Measurements from ENCODE around the gene ZNF397.
A peak's percentile ranks its signal among the peaks of the same experiment; 100 is the strongest.
"Not testable (repeated sequence)": the region's sequence is repeated elsewhere in the genome, so short reads cannot be mapped to it uniquely, and the experiment has no call there.

ZNF397 gene

DNA sequence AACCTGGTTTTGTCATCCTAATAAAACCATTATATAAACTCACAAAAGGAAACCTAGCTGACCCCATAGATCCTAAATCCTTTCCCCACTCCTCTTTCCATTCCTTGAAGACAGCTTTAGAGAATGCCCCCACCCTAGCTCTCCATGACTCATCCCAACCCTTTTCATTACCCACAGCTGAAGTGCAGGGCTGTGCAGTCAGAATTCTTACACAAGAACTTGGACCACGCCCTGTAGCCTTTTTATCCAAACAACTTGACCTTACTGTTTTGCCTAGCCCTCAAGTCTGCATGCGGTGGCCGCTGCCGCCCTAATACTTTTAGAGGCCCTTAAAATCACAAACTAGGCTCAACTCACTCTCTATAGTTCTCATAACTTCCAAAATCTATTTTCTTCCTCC is 21.5 kb upstream of the ZNF397 start:
- peaks cover 14% of the 10 kb centered on the region for H3K27me3 ChIP-seq (ENCODE audit: control insufficient read depth, insufficient read depth, low read length)
- H3K9ac ChIP-seq (ENCODE audit: low read depth, low read length); H3K9me3 ChIP-seq (replicated peaks; ENCODE audit: low read length); H3K36me3 ChIP-seq (ENCODE audit: insufficient read depth, low read length); H3K4me1 ChIP-seq (ENCODE audit: control insufficient read depth, insufficient read depth, low read length); H3K4me2 ChIP-seq (ENCODE audit: low read length); H3K4me3 ChIP-seq (ENCODE audit: low read length): not testable (repeated sequence)

DNA sequence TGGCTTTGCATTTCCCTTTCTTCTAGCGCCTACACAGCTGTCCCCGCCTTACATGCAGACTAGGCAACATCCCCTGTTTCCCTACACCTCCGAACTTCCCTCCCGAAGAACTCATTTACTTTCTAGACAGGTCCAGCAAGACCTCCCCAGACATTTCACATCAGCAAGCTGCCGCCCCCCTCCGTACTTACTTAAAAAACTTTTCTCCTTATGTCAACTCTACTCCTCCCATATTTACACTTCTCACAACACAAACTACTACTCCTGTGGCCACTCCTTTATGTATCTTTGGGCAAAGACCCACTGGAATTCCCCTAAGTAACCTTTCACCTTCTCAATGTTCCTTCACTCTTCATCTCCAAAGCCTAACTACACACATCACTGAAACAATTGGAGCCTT is 20.4 kb upstream of the ZNF397 start:
- Histone ChIP-seq H3K27me3 (ENCODE audit: control insufficient read depth, insufficient read depth, low read length) (peaks cover 10% of the 10 kb centered on the region), H3K4me2 (ENCODE audit: low read length) (no peak overlapping the region), H3K9me3 (replicated peaks; ENCODE audit: low read length) (no peaks in the 10 kb centered on the region), H3K4me1 (ENCODE audit: control insufficient read depth, insufficient read depth, low read length) (no peaks in the 10 kb centered on the region), H3K9ac (ENCODE audit: low read depth, low read length) (no peak overlapping the region), H3K36me3 (ENCODE audit: insufficient read depth, low read length) (no peaks in the 10 kb centered on the region), H3K4me3 (ENCODE audit: low read length) (no peak overlapping the region)

DNA sequence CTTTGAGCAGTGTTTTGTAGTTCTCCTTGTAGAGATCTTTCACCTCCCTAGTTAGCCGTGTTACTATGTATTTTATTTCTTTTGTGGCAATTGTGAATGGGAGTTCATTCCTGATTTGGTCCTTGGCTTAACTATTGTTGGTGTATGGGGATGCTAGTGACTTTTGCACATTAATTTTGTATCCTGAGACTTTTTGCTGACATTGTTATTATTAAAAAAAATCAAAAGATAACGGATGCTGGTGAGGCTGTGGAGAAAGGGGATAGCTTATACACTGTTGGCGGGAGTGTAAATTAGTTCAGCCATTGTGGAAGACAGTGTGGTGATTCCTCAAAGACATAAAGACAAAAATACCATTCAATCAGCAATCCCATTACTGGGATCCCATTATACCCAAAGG is 17.0 kb upstream of the ZNF397 start:
- Histone ChIP-seq H3K9ac (ENCODE audit: low read depth, low read length) (no peak overlapping the region), H3K4me3 (ENCODE audit: low read length) (no peak overlapping the region), H3K4me2 (ENCODE audit: low read length) (no peak overlapping the region), H3K4me1 (ENCODE audit: control insufficient read depth, insufficient read depth, low read length) (no peaks in the 10 kb centered on the region), H3K36me3 (ENCODE audit: insufficient read depth, low read length) (no peaks in the 10 kb centered on the region), H3K27me3 (ENCODE audit: control insufficient read depth, insufficient read depth, low read length) (peaks cover 5% of the 10 kb centered on the region), H3K9me3 (replicated peaks; ENCODE audit: low read length) (no peaks in the 10 kb centered on the region)

DNA sequence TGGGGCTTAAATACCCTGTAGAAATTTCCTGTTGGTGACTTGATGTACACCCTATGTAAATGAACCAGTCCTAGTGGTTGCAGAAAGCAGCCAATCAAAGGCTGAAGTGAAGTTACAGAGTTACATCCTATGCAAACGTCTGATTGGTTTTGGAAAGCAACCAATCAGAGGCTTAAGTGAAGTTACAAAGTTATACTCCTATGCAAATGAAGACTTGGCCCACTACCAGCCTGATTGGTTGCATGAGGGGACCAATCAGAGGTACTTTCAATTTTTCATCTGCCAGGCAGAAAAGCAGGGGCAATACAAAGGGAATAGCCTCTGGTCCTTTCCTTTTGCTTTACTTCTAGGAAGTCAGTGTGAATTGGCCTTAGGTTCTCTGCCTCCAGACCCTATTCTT is 13.6 kb upstream of the ZNF397 start:
- Histone ChIP-seq H3K9ac (ENCODE audit: low read depth, low read length) (no peak overlapping the region), H3K36me3 (ENCODE audit: insufficient read depth, low read length) (no peaks in the 10 kb centered on the region), H3K4me2 (ENCODE audit: low read length) (no peak overlapping the region), H3K4me3 (ENCODE audit: low read length) (no peak overlapping the region), H3K27me3 (ENCODE audit: control insufficient read depth, insufficient read depth, low read length) (peaks cover 5% of the 10 kb centered on the region), H3K4me1 (ENCODE audit: control insufficient read depth, insufficient read depth, low read length) (no peaks in the 10 kb centered on the region), H3K9me3 (replicated peaks; ENCODE audit: low read length) (no peaks in the 10 kb centered on the region)

DNA sequence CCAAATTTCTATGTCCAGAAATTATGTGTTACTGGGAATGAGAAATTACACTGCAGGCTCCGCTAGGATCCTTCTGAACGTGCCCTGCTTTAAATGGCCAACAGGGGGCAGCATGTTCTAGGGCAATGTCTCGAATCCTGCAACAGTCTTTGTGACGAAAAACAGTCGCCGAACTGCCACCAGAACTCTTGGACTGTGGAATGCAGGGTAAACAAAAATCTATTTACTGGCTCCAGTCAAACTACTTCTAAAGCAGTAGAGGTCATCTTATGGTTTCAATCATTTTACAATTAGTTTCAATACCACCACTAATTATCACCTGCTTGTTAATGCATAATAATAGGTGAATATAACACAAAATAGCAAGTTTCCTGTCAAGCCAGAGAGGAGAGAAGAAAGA is 9.8 kb upstream of the ZNF397 start:
- no peaks in the 10 kb centered on the region for H3K9me3 ChIP-seq (replicated peaks; ENCODE audit: low read length)
- no peaks in the 10 kb centered on the region for H3K36me3 ChIP-seq (ENCODE audit: insufficient read depth, low read length)
- peak overlapping the region; percentile 76 for H3K4me2 ChIP-seq (ENCODE audit: low read length)
- peak overlapping the region; percentile 55 for H3K4me3 ChIP-seq (ENCODE audit: low read length)
- H3K27me3 ChIP-seq (ENCODE audit: control insufficient read depth, insufficient read depth, low read length), result no peaks in the 10 kb centered on the region
- H3K9ac ChIP-seq (ENCODE audit: low read depth, low read length), result peak overlapping the region; percentile 20
- H3K4me1 ChIP-seq (ENCODE audit: control insufficient read depth, insufficient read depth, low read length), result no peaks in the 10 kb centered on the region

DNA sequence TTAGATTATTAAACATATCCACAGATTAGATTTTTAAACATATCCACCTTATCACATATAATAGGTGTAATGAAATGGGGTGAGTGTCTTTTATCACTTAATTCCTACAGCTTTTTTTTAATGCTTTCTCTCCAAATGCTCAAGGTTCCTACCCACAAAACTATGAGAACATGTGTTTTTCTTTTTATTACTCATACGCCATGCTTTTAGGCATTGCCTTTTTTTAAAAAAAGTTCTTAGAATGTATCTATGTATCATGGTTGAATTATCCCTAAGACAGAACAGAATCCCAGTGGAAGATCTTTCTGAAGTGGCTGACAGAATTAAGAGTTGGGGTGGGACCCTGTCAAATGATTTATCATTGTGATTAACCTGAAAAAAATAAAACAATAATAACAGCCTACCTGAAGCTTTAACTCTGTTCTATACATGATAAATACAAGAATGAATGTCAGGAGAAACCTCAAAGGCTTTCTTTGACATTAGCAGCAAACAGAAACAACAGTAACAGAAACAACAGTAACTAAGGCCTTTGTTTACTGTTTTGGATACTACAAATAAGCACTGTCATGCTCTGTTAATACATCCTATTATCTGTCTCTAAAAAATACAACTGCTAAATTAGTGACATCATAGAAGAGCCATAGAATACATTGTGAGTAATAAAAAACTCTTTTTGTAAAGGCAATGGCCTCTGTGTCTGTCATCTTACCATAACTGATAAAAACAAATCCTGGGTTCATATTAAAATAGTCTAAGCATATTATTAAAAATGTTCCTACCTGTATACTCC is 4.1 kb upstream of the ZNF397 start:
- Histone ChIP-seq H3K4me2 (ENCODE audit: low read length) (no peak overlapping the region), H3K27me3 (ENCODE audit: control insufficient read depth, insufficient read depth, low read length) (no peaks in the 10 kb centered on the region), H3K9ac (ENCODE audit: low read depth, low read length) (no peak overlapping the region), H3K4me3 (ENCODE audit: low read length) (no peak overlapping the region), H3K36me3 (ENCODE audit: insufficient read depth, low read length) (no peaks in the 10 kb centered on the region), H3K9me3 (replicated peaks; ENCODE audit: low read length) (no peaks in the 10 kb centered on the region), H3K4me1 (ENCODE audit: control insufficient read depth, insufficient read depth, low read length) (peaks cover 4% of the 10 kb centered on the region)

DNA sequence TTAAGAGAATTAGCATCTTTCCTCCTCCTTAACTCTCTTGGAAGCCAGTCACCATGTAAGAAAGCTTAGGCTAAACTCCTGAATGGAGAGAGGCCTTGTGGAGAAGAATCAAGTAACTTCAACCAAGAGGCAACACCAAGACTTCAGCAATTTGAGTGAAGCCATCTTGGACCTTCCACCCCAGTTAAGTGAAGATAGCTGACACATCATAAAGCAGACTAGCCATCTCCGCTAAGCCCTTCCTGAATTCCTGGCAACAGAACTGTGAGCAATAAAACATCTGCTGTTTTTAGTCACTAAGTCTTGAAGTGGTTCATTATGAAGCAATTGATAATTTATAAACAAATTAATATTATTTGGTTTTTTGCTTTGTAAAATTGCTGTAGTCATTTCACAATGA is 1.5 kb upstream of the ZNF397 start:
- Histone ChIP-seq H3K36me3 (ENCODE audit: insufficient read depth, low read length) (peaks cover 22% of the 10 kb centered on the region), H3K27me3 (ENCODE audit: control insufficient read depth, insufficient read depth, low read length) (no peaks in the 10 kb centered on the region), H3K9ac (ENCODE audit: low read depth, low read length) (no peak overlapping the region), H3K4me3 (ENCODE audit: low read length) (no peak overlapping the region), H3K9me3 (replicated peaks; ENCODE audit: low read length) (peaks cover 18% of the 10 kb centered on the region), H3K4me1 (ENCODE audit: control insufficient read depth, insufficient read depth, low read length) (peaks cover 4% of the 10 kb centered on the region), H3K4me2 (ENCODE audit: low read length) (no peak overlapping the region)

DNA sequence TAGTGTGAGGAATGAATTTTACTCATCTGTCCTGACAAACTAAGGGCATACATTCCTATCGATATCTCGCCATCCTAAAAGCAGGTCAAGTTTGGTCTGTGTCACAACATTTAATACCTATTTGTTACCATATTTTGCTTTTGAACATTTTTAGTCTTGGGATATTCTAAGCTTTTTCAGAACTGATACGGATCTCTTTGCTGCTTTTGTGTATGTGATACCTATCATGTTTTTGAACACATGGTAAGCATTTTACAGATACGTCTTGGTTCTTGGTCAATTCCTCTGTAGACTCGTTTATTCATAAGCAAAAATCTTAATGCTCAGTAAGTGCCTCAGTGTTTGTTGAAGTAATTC is 592 bp downstream of the ZNF397 start:
- H3K4me1 ChIP-seq (ENCODE audit: control insufficient read depth, insufficient read depth, low read length), result peaks cover 4% of the 10 kb centered on the region
- H3K27me3 ChIP-seq (ENCODE audit: control insufficient read depth, insufficient read depth, low read length), result no peaks in the 10 kb centered on the region
- H3K36me3 ChIP-seq (ENCODE audit: insufficient read depth, low read length), result peaks cover 41% of the 10 kb centered on the region
- peak overlapping the region; percentile 85 for H3K4me2 ChIP-seq (ENCODE audit: low read length)
- peak overlapping the region; percentile 98 for H3K9ac ChIP-seq (ENCODE audit: low read depth, low read length)
- peaks cover 34% of the 10 kb centered on the region for H3K9me3 ChIP-seq (replicated peaks; ENCODE audit: low read length)
- H3K4me3 ChIP-seq (ENCODE audit: low read length), result peak overlapping the region; percentile 78

DNA sequence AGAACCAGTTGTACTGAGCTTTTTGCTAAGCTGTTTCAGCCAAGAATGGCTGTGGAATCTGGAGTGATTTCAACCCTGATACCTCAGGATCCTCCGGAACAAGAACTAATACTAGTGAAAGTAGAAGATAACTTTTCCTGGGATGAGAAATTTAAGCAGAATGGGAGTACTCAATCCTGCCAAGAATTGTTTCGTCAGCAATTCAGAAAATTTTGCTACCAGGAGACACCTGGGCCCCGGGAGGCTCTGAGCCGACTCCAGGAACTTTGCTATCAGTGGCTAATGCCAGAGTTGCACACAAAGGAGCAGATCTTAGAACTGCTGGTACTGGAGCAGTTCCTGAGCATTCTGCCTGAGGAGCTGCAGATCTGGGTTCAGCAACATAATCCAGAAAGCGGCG is 1.6 kb downstream of the ZNF397 start:
- H3K36me3 ChIP-seq (ENCODE audit: insufficient read depth, low read length), result peaks cover 51% of the 10 kb centered on the region
- H3K9ac ChIP-seq (ENCODE audit: low read depth, low read length), result no peak overlapping the region
- peaks cover 44% of the 10 kb centered on the region for H3K9me3 ChIP-seq (replicated peaks; ENCODE audit: low read length)
- H3K4me2 ChIP-seq (ENCODE audit: low read length), result no peak overlapping the region
- H3K27me3 ChIP-seq (ENCODE audit: control insufficient read depth, insufficient read depth, low read length), result no peaks in the 10 kb centered on the region
- peaks cover 4% of the 10 kb centered on the region for H3K4me1 ChIP-seq (ENCODE audit: control insufficient read depth, insufficient read depth, low read length)
- H3K4me3 ChIP-seq (ENCODE audit: low read length), result peak overlapping the region; percentile 78

DNA sequence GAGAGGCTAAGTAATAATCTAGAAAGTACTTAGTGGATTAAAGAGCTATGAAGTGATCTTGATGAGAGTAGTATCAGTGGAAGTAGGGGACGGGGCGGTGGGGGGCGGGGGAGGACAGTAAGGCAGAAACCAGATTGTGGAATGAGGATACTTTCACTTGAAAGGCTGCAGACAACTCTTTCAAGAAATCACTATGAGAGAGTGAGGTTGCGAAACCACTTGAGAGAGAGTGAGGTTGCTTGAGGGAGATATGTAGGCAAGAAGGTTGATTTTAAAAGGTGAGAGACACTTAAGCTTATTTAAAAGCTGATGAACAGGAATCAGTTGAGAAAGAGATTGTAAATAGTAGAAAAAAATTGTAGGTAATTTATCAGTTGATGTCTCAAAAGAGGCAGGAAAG is 3.8 kb downstream of the ZNF397 start:
- Histone ChIP-seq H3K9ac (ENCODE audit: low read depth, low read length) (no peak overlapping the region), H3K4me1 (ENCODE audit: control insufficient read depth, insufficient read depth, low read length) (peaks cover 4% of the 10 kb centered on the region), H3K36me3 (ENCODE audit: insufficient read depth, low read length) (peaks cover 64% of the 10 kb centered on the region), H3K27me3 (ENCODE audit: control insufficient read depth, insufficient read depth, low read length) (no peaks in the 10 kb centered on the region), H3K4me2 (ENCODE audit: low read length) (no peak overlapping the region), H3K9me3 (replicated peaks; ENCODE audit: low read length) (peaks cover 44% of the 10 kb centered on the region), H3K4me3 (ENCODE audit: low read length) (no peak overlapping the region)

DNA sequence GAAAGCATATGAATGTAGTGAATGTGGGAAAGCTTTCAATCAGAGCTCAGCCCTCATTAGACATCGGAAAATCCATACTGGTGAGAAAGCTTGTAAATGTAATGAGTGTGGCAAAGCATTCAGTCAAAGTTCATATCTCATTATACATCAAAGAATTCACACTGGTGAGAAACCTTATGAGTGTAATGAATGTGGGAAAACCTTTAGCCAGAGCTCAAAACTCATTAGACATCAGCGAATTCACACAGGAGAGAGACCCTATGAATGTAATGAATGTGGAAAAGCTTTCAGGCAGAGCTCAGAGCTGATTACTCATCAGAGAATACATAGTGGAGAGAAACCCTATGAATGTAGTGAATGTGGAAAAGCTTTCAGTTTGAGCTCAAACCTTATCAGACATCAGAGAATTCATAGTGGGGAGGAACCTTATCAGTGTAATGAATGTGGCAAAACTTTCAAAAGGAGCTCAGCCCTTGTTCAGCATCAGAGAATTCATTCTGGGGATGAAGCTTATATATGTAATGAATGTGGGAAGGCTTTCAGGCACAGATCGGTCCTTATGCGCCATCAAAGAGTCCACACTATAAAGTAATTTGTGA is 5.0 kb downstream of the ZNF397 start:
- no peak overlapping the region for H3K9ac ChIP-seq (ENCODE audit: low read depth, low read length)
- H3K36me3 ChIP-seq (ENCODE audit: insufficient read depth, low read length), result peaks cover 69% of the 10 kb centered on the region
- no peak overlapping the region for H3K4me2 ChIP-seq (ENCODE audit: low read length)
- H3K4me1 ChIP-seq (ENCODE audit: control insufficient read depth, insufficient read depth, low read length), result no peaks in the 10 kb centered on the region
- no peak overlapping the region for H3K4me3 ChIP-seq (ENCODE audit: low read length)
- H3K27me3 ChIP-seq (ENCODE audit: control insufficient read depth, insufficient read depth, low read length), result no peaks in the 10 kb centered on the region
- H3K9me3 ChIP-seq (replicated peaks; ENCODE audit: low read length), result peaks cover 44% of the 10 kb centered on the region

DNA sequence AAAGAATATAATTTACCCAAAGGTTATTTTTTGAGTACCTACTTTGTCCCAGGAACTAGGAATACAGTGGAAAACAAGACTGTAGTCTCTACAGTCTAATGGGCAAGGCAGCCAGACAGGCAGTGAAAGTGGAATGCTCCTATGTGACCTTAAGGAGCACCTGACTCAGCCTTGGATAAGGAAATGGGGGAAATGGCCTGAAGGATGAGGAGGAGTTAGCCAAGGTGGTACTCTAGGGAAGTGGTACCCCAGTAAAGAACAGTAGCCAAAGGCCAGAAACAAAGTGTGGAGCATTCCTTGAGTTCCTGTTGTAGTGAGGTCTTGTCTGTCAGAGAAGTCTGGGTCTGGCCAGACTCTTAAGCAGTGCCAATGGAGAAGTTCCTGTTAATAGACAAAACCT is 6.0 kb downstream of the ZNF397 start:
- Histone ChIP-seq H3K9ac (ENCODE audit: low read depth, low read length) (no peak overlapping the region), H3K36me3 (ENCODE audit: insufficient read depth, low read length) (peaks cover 69% of the 10 kb centered on the region), H3K4me3 (ENCODE audit: low read length) (no peak overlapping the region), H3K27me3 (ENCODE audit: control insufficient read depth, insufficient read depth, low read length) (no peaks in the 10 kb centered on the region), H3K4me1 (ENCODE audit: control insufficient read depth, insufficient read depth, low read length) (no peaks in the 10 kb centered on the region), H3K4me2 (ENCODE audit: low read length) (no peak overlapping the region), H3K9me3 (replicated peaks; ENCODE audit: low read length) (peaks cover 51% of the 10 kb centered on the region)

Data from skeletal muscle satellite cell (primary cell).